Heart right ventricle (tissue), 16 donors: ENCODE measurements around the gene POLN. TPM values are rescaled to one million over a fixed set of nuclear protein-coding genes. Genes with fewer than 3 reads are reported as not detected.
A peak's percentile ranks its signal among the peaks of the same experiment; 100 is the strongest.

ENCODE experiments used
- ATAC-seq, 8 donors: fragments of 200-7000 bp; cut with Tn5 transposase; one replicate each; pipeline ENCODE4 v1.9.1; 2020; ENCODE audit warnings: mild to moderate bottlenecking in 8 of 8, moderate library complexity in 8 of 8, moderate number of reproducible peaks in 1 of 8
- DNase-seq, 2 donors: peaks; one replicate each; pipeline ENCODE4 v3.0.0-alpha.2; 2020
- H3K27ac ChIP-seq, 10 donors: fragments of 200-600 bp; sonication (generic) in 2 of 10; one replicate each; pipeline versions ENCODE4 v1.5.0 to v1.8.0; 2020 to 2022; ENCODE audit warnings: mild to moderate bottlenecking in 3 of 10
- H3K27me3 ChIP-seq, 7 donors: fragments of 200-600 bp; one replicate each; pipeline ENCODE4 v1.8.0; 2021 to 2022; ENCODE audit warnings: mild to moderate bottlenecking in 2 of 7
- H3K36me3 ChIP-seq, 9 donors: fragments of 200-600 bp; sonication (generic) in 1 of 9; one replicate each; pipeline versions ENCODE4 v1.5.0 to v1.8.0; 2020 to 2022; ENCODE audit warnings: mild to moderate bottlenecking in 2 of 9
- H3K4me1 ChIP-seq, 9 donors: fragments of 200-600 bp; sonication (generic) in 1 of 9; one replicate each; pipeline versions ENCODE4 v1.5.0 to v1.8.0; 2020 to 2022; ENCODE audit warnings: mild to moderate bottlenecking in 4 of 9
- H3K4me3 ChIP-seq, 10 donors: fragments of 200-600 bp; sonication (generic) in 2 of 10; one replicate each; pipeline versions ENCODE4 v1.5.0 to v1.8.0; 2020 to 2022; ENCODE audit warnings: mild to moderate bottlenecking in 7 of 10, moderate library complexity in 2 of 10
- H3K9me3 ChIP-seq, 11 donors: fragments of 200-600 bp in 10 of 11; sonication (generic) in 2 of 11; one replicate each; pipeline versions ENCODE4 v1.5.0 to v1.8.0; 2013 to 2022; ENCODE audit warnings: mild to moderate bottlenecking in 2 of 11, control low read depth in 1 of 11, moderate library complexity in 1 of 11
- CTCF ChIP-seq, 9 donors: fragments of 200-600 bp; sonication (generic) in 2 of 9; IDR thresholded peaks; one replicate each; pipeline versions ENCODE4 v1.5.0 to v1.8.0; 2021 to 2022; ENCODE audit warnings: antibody characterized with exemption in 9 of 9, mild to moderate bottlenecking in 5 of 9, moderate library complexity in 1 of 9
- WGBS, 2 donors: extraction: QIAGEN DNeasy Blood & Tissue Kit; methylation state at CpG; one replicate each; pipeline ENCODE4 v1.1.7; 2013; ENCODE audit warnings: inconsistent platforms in 1 of 2; 5-methylcytosine and 5-hydroxymethylcytosine counted together
- intact Hi-C, 10 donors: fragments of 100-400 bp; cut with DNase I; formaldehyde crosslinking; loops; one replicate each; pipeline versions ENCODE4 v1.11.1 to v1.14.2; 2022
- polyA plus RNA-seq, 2 donors: library from polyadenylated mRNA; stranded (reverse); fragments of 200-250 nt; gene quantifications; one replicate each; pipeline ENCODE4 v1.2.3, GENCODE V29; 2013
- total RNA-seq, 10 donors: library from RNA; stranded (reverse); fragmentation: NEBNext Ultra II Directional in 3 of 10; extraction: Animal tissue kit (Norgen Biotek cat#: 25700) in 3 of 10; gene quantifications; one replicate each; pipeline versions ENCODE4 v1.2.1 to v1.2.4, GENCODE V29; 2021 to 2023
- donor health status: Arrhythmogenic right ventricular cardiomyopathy.
- donor health status: ischemic (EF 13 %, LVEDD 7.1; RV severe dilation, severe dysfunction).
- donor health status: healthy with polysubstance abuse.
- donor health status: DM: no; HTN: yes; CAD: no.
- donor health status: DM: no; HTN: no; CAD: no.
- donor health status: ischemic (EF 25% LVEDD 6.9; RV normal size, moderate dysfunction).
- donor health status: ischemic (EF 25% LVEDD 5.7; RV mildly dilated, moderate dysfunction).
- donor health status: healthy.
- donor health status: DM: yes; HTN: yes; CAD: no.
- donor health status: Ischemic cardiomyopathy.
- donor health status: ischemic (EF 35%, LVEDD 5.7; RV mildly dilated, moderate dysfunction).
- donor health status: nonischemic (EF 11% LVEDD 7.7; RV severe dilation, severe dysfunction).
- donor health status: DM: yes; HTN: yes; CAD: no.
- donor health status: PGD.
- donor health status: ischemic (EF 29% LVEDD 5.4; RV normal size, mild dysfunction).
- donor health status: nonischemic (EF 23%, LVEDD 6.1; RV moderate dilation, normal function).

Gene POLN
- total and polyA plus RNA-seq, 12 donors: 0.97 to 3.1 (median 2.1) TPM

DNA sequence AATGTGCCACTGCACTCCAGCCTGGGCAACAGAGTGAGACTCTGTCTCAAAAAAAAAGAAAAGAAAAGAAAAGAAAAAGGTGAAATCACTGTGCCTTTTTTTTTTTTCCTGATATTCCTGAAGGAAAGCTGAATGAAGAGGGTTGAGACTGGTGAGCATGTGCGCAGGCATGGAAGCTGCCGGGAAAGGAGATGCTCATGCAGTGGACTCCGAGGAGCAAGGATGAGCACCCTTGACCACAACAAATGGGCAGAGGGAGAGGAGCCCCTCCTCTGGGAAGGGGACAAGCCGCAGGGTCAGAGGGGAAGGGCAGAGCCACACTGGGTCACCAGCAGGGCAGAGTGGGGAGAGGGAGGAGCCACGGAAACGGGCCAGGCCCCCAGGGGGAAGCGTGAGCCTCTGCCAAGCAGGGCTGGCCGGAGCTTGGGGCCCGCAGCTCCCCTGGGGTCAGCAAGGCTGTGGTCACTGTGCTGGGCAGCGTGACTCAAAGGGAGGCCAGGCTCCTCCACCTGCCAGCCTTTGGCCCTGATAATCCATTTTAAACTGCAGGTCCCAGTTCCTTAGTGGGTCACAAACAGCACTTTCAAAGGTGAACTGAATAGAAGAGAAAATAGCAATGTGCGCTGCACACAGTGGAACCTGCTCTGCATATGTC, 102.9 kb downstream of the POLN start:
- H3K27ac ChIP-seq: no peak overlapping the region
- no peaks in the 10 kb centered on the region for H3K27me3 ChIP-seq
- DNase-seq (no peak), ATAC-seq (peak in 1 of 8 donors; percentile 40)
- H3K9me3 ChIP-seq: no peaks in the 10 kb centered on the region
- 59 to 62% methylated on average over 11 of the region's 11 CpGs for WGBS, 2 donors
- no peaks in the 10 kb centered on the region for H3K36me3 ChIP-seq
- H3K4me1 ChIP-seq: peaks cover 0 to 5% (median 0%) of the 10 kb centered on the region in 9 donors
- no peak for TF ChIP-seq CTCF (IDR thresholded peaks at IDR 0.05)
- H3K4me3 ChIP-seq: no peak overlapping the region
- intact Hi-C loops: no loop called here

DNA sequence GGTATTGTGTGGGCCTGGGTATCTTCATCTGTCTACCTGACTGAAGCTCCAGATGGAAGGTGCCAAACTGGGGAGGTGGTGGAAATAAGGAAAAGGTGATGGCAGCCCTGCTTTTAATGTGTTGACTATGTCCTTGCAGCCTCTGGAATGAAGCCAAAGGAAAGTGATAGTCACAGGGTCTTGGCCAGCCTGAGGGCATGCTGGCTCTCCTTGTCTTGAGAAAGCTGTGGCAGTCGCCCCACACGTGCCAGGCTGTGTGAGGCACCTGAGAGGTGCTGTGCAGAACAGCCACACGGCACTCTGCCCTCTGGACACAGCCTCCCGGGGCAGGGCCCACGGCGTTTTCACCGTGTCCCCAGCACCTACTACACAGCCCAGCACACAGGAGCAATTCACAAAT, 105.2 kb downstream of the POLN start:
- H3K27ac ChIP-seq: no peak overlapping the region
- no peak overlapping the region for H3K4me3 ChIP-seq
- intact Hi-C loops: no loop called here
- 79 to 84% methylated on average over 7 of the region's 7 CpGs for WGBS, 2 donors
- H3K27me3 ChIP-seq: no peaks in the 10 kb centered on the region
- TF ChIP-seq CTCF (IDR thresholded peaks at IDR 0.05): no peak
- DNase-seq (no peak), ATAC-seq (no peak)
- H3K4me1 ChIP-seq: peaks cover 0 to 5% (median 0%) of the 10 kb centered on the region in 9 donors
- peaks cover 0 to 18% (median 12%) of the 10 kb centered on the region in 11 donors for H3K9me3 ChIP-seq
- H3K36me3 ChIP-seq: no peaks in the 10 kb centered on the region

GRCh38 chr4:2135083-2135482, 106.8 kb downstream of the POLN start:
- ATAC-seq (no peak), DNase-seq (no peak)
- Histone ChIP-seq H3K27me3 (no peaks in the 10 kb centered on the region), H3K36me3 (no peaks in the 10 kb centered on the region), H3K4me3 (no peak overlapping the region), H3K9me3 (peaks cover 0 to 22% (median 12%) of the 10 kb centered on the region in 11 donors), H3K27ac (no peak overlapping the region), H3K4me1 (peaks cover 0 to 5% (median 0%) of the 10 kb centered on the region in 9 donors)
- 55 to 68% methylated on average over 8 of the region's 8 CpGs for WGBS, 2 donors
- intact Hi-C loops: no loop called here
- no peak for TF ChIP-seq CTCF (IDR thresholded peaks at IDR 0.05)

- H3K27ac ChIP-seq: no peak overlapping the region
- ATAC-seq (no peak), DNase-seq (no peak)
- H3K27me3 ChIP-seq: no peaks in the 10 kb centered on the region
- no peaks in the 10 kb centered on the region for H3K36me3 ChIP-seq
- no peak for TF ChIP-seq CTCF (IDR thresholded peaks at IDR 0.05)
- intact Hi-C loops: no loop called here
- no peak overlapping the region for H3K4me3 ChIP-seq
- peaks cover 0 to 22% (median 12%) of the 10 kb centered on the region in 11 donors for H3K9me3 ChIP-seq
- H3K4me1 ChIP-seq: peaks cover 0 to 5% (median 0%) of the 10 kb centered on the region in 9 donors
These were observed 109.5 kb downstream of the POLN start for GRCh38 chr4:2132438-2132837.
